Ureter (tissue), 1 donor: ENCODE data around the gene DIP2B. TPM values are rescaled to one million over a fixed set of nuclear protein-coding genes. Genes with fewer than 3 reads are reported as not detected.

Experiments
- DNase-seq: peaks from one replicate; pipeline ENCODE4 v3.0.0-alpha.2; 2020; ENCODE audit warnings: low spot score
- total RNA-seq: library from RNA; stranded (reverse); gene quantifications from one replicate; pipeline ENCODE4 v1.2.4, GENCODE V29; 2023
- donor health status: DM: yes; HTN: yes; CAD: no.

DIP2B gene
- total RNA-seq, 1 donor from 2014 or later = 27.0 TPM

GRCh38 chr12:50635857-50636256 is 131.1 kb downstream of the DIP2B start:
- no peak for DNase-seq

DNA sequence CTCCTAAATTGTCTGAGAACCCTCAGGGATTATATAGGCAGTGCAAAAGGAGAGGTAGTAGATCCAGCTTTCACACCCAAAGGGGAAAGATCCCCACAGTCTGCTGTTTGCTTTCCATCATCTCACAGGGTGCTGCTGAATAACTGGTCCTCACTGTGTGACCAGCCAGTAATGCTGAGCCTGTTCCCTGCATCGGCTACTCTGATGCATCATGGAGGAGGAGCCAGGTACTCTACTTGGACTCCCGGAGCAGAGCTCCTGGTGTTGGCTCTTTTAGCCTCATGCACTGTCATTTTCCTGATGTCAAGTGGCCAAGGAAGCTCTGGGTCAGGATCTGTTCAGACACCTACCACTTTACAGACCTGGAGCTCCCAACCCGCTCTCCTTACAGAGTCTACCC is 131.7 kb downstream of the DIP2B start:
- no peak for DNase-seq

- DNase-seq = no peak
Observed at GRCh38 chr12:50637870-50638481, 133.2 kb downstream of the DIP2B start.

DNA sequence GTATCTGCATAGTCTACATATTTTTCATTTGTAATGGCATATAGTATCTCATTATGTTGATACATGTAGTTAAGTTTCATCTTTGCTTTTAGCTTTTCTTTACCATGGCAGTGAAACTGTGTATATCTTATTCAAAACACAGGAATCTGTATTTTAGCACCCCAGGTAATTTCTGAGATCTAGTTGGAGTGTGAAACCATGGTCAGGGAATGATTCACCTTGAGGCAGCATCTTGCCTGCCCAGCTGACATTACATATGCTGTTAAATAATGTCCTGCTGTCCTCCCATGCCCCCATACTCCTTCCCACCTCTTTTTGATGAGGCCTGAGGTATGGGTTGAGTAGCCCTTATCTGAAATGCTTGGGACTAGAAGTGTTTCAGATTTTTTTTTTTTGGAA is 133.7 kb downstream of the DIP2B start:
- DNase-seq = no peak

- no peak for DNase-seq
Observed at GRCh38 chr12:50639721-50640120, 134.9 kb downstream of the DIP2B start.

GRCh38 chr12:50640321-50640939 is 135.6 kb downstream of the DIP2B start:
- no peak for DNase-seq

DNA sequence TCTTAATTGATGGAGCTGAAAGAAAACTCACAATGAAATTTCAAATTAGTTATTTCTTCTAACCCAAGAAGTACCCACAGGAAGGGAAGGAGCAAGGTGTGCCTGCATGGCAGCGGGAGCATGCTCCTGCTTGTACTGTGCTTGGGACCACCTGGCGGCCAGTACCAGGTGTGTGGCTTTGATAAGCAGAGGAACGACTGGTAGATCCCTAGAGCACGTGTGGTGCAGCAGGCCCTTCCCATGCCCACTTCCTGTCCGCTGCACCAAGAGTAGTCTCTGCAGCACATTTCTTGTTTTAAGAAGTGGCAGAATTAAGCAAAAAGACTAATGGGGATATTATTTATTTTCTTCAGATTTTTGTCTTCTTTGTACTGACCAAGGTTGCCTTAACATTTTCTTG is 136.8 kb downstream of the DIP2B start:
- peak; percentile 50 for DNase-seq

GRCh38 chr12:50642035-50642451 is 137.3 kb downstream of the DIP2B start:
- no peak for DNase-seq

- DNase-seq = peak; percentile 62
Observed at GRCh38 chr12:50642761-50643160, 138.0 kb downstream of the DIP2B start.

- no peak for DNase-seq
Observed at GRCh38 chr12:50647031-50647430, 142.2 kb downstream of the DIP2B start.

DNA sequence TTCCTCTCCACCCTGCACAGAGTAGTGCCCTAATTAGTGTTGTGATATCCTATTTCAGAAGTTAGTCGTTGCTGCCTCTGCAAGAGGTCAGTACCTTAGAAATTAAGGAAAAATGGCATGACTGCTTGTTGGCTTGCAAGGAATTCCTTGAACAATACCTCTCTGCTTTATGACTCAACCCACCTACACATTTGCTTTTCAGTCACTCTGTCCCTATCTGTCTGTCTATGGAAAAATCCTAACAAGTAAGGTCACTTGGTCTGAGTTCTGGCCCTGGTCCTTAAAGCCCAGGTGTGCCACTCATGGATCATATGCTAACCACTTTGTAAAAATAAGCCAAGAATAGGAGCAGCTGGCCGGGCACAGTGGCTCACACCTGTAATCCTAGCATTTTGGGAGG is 142.7 kb downstream of the DIP2B start:
- no peak for DNase-seq

DNA sequence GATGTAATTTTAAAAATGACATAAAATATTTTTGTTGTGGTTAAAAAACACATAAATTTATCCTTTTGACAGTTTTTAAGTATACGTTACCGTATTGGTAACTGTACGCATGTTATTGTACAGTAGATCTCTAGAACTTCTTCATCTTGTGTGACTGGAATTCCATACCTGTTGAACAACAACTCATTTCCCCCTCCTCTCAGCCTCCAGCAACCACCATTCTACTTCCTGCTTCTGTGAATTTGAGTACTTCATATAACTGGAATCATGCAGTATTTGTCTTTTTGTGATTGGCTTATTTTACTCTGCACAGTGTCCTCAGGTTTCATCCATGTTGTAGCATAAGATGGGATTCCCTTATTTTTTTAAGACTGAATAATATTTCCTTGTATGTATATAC is 145.5 kb downstream of the DIP2B start:
- no peak for DNase-seq

GRCh38 chr12:50655374-50655921 is 150.7 kb downstream of the DIP2B start:
- DNase-seq = no peak

DNA sequence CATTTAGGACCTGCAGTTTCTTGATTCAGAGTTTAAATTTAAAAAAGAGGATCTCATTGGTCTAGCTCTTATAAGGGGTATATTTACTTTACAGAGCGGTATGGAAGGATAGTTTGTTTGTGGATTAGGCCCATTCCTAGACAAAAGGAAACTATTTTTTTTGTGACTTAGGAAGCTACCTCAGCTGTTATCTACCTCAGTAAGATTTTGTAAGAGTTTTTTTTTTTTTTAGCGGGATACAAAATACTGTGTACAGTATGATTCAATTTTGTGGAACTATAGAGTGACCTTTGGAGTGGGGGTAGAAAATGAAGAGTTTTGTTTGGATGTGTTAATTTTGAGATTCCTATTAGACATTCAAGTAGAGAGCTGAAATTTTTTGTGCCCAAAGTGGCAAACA is 154.5 kb downstream of the DIP2B start:
- DNase-seq = no peak

- DNase-seq = no peak
Observed at GRCh38 chr12:50659690-50660424, 155.1 kb downstream of the DIP2B start.

- DNase-seq = no peak
Observed at GRCh38 chr12:50660425-50660822, 155.6 kb downstream of the DIP2B start.

DNA sequence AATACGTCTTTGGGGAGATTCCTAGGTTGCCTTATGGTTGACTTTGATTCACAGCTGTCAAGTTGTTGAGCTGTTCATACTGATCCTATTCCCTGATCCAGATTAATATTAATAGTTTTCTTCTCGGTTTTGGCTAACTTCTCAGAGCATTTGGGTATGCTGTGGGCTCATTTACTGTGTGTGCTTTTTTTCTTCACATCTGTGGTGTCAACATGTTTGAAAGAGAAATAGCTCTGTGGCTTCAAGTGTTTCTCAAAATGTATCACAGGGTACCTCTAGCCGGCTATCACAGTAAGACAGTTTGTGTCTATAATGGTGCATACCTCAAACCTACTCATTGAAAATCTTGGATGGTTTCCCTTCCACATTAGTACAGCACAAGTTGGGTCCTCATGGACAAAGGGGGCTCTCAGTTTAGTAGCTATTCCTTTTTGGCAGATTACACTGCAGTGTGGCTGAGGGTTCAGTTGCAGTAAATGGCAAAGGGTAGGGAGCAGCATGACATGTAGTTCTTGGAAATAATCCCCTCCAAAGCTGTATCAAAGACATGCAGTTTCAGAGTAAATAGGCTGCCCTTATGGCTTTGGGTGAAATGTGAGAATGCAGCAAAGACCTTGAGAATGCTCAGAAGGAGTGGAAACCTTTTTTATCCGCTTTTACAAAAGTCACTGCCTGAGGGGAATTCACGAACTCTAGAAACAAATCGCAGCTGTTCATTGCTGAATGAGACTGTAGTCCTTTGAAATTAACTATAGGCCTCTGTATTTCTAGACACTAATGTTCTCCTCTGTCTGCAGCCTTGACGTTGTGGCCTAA is 156.7 kb downstream of the DIP2B start:
- DNase-seq = no peak

DNA sequence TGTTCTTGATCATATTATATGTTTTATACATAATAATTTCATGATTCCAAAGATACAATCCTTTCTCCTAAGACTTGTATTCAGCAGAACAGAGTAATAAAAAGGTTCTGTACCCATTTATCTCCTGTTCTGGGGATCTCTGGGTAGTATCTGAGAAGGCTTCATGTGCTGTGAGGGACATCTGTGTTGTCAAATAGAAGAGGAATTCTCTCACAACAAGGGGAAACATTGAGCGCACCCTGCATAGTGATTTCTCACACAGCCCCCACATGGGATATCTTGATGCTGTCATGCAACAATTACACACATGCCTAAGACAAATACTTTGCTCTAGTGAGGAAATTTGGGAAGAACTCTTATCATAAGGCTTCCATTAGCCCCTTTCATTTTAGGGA is 157.3 kb downstream of the DIP2B start:
- no peak for DNase-seq

DNA sequence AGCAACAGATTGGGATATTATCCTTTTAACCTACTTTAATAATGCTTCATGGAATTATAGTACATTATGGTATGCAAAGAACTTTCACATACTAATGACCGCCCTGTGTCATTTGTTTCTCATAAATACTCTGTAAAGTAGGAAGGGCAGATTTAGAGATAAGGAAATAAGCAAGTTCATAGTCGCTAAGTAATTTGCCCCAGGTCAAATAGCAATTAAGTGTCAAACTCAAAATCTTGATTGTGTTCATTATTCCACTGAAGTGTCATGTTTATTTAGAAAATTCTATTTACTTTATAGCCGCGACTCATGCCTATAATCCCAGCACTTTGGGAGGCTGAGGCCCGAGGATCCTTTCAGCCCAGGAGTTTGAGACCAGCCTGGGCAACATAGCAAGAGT is 160.4 kb downstream of the DIP2B start:
- DNase-seq = no peak

- no peak for DNase-seq
Observed at GRCh38 chr12:50665609-50666008, 160.8 kb downstream of the DIP2B start.

DNA sequence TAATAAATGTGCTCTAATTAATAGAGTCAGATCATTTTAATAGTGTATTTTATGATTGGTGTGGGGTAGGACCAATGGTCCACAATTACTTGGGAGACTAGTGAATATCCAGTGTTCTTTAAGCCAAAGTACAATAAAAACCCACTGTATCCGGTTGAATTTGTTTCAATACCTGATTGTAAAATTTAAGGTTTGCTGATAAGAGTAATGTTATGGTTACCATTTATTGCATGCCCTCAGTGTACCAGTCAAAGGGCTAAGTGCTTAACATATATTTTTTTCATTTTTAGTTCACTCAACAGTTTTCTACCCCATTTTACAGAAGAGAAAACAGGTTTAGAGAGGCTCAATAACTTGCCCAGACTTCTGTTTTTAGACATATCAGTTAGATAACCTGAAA is 161.2 kb downstream of the DIP2B start:
- no peak for DNase-seq

DNA sequence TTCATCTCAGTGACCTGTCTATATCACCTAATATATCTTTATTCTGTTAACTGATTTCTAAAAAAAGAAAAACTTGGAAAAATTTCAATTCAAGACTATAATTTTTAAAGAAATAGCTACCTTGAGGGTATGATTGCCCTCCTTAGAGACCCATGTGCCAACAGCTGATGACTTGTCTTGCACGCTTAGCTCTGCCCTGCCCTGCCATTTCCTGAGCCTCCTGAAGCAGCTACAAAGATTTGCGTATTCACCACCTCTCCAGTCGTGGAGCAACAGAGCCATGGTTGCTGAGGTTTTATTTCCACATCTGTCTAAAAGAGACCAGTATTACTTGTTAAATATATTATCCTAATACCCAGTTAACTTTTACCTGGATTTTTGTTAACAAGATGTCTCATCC is 167.4 kb downstream of the DIP2B start:
- no peak for DNase-seq
